A673 (cell line): ENCODE results near the gene FBXL7. TPM values are rescaled to one million over a fixed set of nuclear protein-coding genes. Genes with fewer than 3 reads are reported as not detected.

Experiments
- BruUV-seq: library from RNA; stranded (reverse); fragments of 400-500 nt; replicated peaks from 2 replicates; lab custom pipeline; 2021; lab: Mats Ljungman, UMichigan
- CTCF ChIA-PET: fragments of 300-600 bp; sonication (Branson Sonifier 250); formaldehyde crosslinking; loops from one replicate; lab custom pipeline; 2022; ENCODE audit warnings: antibody characterized with exemption; lab: Charles Lee
- POLR2A ChIA-PET: fragments of 300-600 bp; sonication (Branson Sonifier 250); formaldehyde crosslinking; loops from one replicate; lab custom pipeline; 2022; ENCODE audit warnings: antibody characterized with exemption; ENCODE audit not compliant: low non-redundant PET; lab: Charles Lee
- DNase-seq: peaks from one replicate; pipeline ENCODE4 v3.0.0-alpha.2; 2015; ENCODE audit warnings: low spot score
- H3K27ac ChIP-seq: fragments of 200-600 bp; sonication (generic); 2 replicates; pipeline ENCODE4 v1.5.1; 2016; ENCODE audit warnings: mixed run types, low read depth, mild to moderate bottlenecking, mixed read lengths, antibody characterized with exemption, low read length; ENCODE audit not compliant: poor library complexity, severe bottlenecking
- H3K27me3 ChIP-seq: fragments of 200-600 bp; sonication (generic); replicated peaks from 2 replicates; pipeline ENCODE4 v1.6.1; 2017; ENCODE audit warnings: mixed run types, low read depth, mild to moderate bottlenecking, mixed read lengths, antibody characterized with exemption, low read length; ENCODE audit not compliant: insufficient read depth, poor library complexity
- H3K36me3 ChIP-seq: fragments of 200-600 bp; sonication (generic); 2 replicates; pipeline ENCODE4 v1.6.1; 2016; ENCODE audit warnings: mixed run types, mild to moderate bottlenecking, mixed read lengths, antibody characterized with exemption, low read length; ENCODE audit not compliant: insufficient read depth, poor library complexity, severe bottlenecking
- H3K4me1 ChIP-seq: fragments of 200-600 bp; sonication (generic); 2 replicates; pipeline ENCODE4 v1.6.1; 2017; ENCODE audit warnings: mixed run types, mild to moderate bottlenecking, mixed read lengths, antibody characterized with exemption, low read length; ENCODE audit not compliant: insufficient read depth, poor library complexity, severe bottlenecking
- H3K4me3 ChIP-seq: fragments of 200-600 bp; sonication (generic); 2 replicates; pipeline ENCODE4 v1.5.1; 2016; ENCODE audit warnings: low read depth, mixed run types, mild to moderate bottlenecking, mixed read lengths, low read length; ENCODE audit not compliant: poor library complexity, severe bottlenecking
- H3K9me3 ChIP-seq: fragments of 200-600 bp; sonication (generic); 2 replicates; pipeline ENCODE4 v1.6.1; 2016; ENCODE audit warnings: mixed run types, low read depth, mild to moderate bottlenecking, mixed read lengths, antibody characterized with exemption, low read length; ENCODE audit not compliant: poor library complexity, severe bottlenecking
- CTCF ChIP-seq: fragments of 300-800, 200-600 bp; sonication (generic); conservative IDR thresholded peaks from 2 replicates; pipeline ENCODE4 v1.5.1; 2017; ENCODE audit warnings: low read depth, mild to moderate bottlenecking, antibody characterized with exemption, low read length, moderate library complexity, mixed read lengths
- EZH2 ChIP-seq: fragments of 200-600 bp; sonication (generic); IDR thresholded peaks from 2 replicates; pipeline ENCODE4 v1.6.1; 2017; ENCODE audit warnings: borderline replicate concordance, low read depth, mild to moderate bottlenecking, mixed read lengths, antibody characterized with exemption, low read length; ENCODE audit not compliant: poor library complexity, severe bottlenecking
- intact Hi-C: fragments of 100-400 bp; cut with micrococcal nuclease; formaldehyde crosslinking; loops from one replicate; pipeline ENCODE4 v1.10.0; 2022; ENCODE audit not compliant: unreplicated experiment
- total RNA-seq: library from RNA; stranded (reverse); gene quantifications from 2 replicates; pipeline ENCODE4 v1.2.3, GENCODE V29; 2021

Gene FBXL7
- total RNA-seq, 1 experiment from 2014 or later, result 5.9 TPM

GRCh38 chr5:15763754-15764153 lies 263.8 kb downstream of the FBXL7 start:
- Histone ChIP-seq H3K9me3 (no peaks in the 10 kb centered on the region), H3K27me3 (no peaks in the 10 kb centered on the region), H3K4me1 (no peaks in the 10 kb centered on the region), H3K4me3 (no peak overlapping the region), H3K27ac (no peak overlapping the region), H3K36me3 (no peaks in the 10 kb centered on the region)
- CTCF ChIA-PET, result no interaction called here
- DNase-seq, result no peak
- no TSS peak for BruUV-seq
- intact Hi-C loops, result no loop called here
- TF ChIP-seq CTCF (no peak), EZH2 (no peak)
- POLR2A ChIA-PET, result no interaction called here

- no peak for DNase-seq
- intact Hi-C loops, result no loop called here
- no peaks in the 10 kb centered on the region for H3K4me1 ChIP-seq
- CTCF ChIA-PET, result no interaction called here
- no peaks in the 10 kb centered on the region for H3K9me3 ChIP-seq
- no peak for TF ChIP-seq EZH2
- no peak for TF ChIP-seq CTCF
- POLR2A ChIA-PET, result no interaction called here
- H3K4me3 ChIP-seq, result no peak overlapping the region
- H3K36me3 ChIP-seq, result no peaks in the 10 kb centered on the region
- no peak overlapping the region for H3K27ac ChIP-seq
- H3K27me3 ChIP-seq, result no peaks in the 10 kb centered on the region
- BruUV-seq, result no TSS peak
These were observed 269.0 kb downstream of the FBXL7 start for GRCh38 chr5:15768936-15769335.

- CTCF ChIA-PET, result no interaction called here
These were observed 272.2 kb downstream of the FBXL7 start for GRCh38 chr5:15772131-15772530.

More at GRCh38 chr5:15772131-15772530, 272.2 kb downstream of the FBXL7 start:
- Histone ChIP-seq H3K4me1 (no peaks in the 10 kb centered on the region), H3K27me3 (no peaks in the 10 kb centered on the region), H3K27ac (no peak overlapping the region), H3K4me3 (no peak overlapping the region), H3K9me3 (no peaks in the 10 kb centered on the region), H3K36me3 (no peaks in the 10 kb centered on the region)
- BruUV-seq, result no TSS peak
- intact Hi-C loops, result no loop called here
- DNase-seq, result no peak
- no peak for TF ChIP-seq CTCF
- no peak for TF ChIP-seq EZH2
- POLR2A ChIA-PET, result no interaction called here
